ENCODE data around the gene DCC. TPM values are rescaled to one million over a fixed set of nuclear protein-coding genes. Genes with fewer than 3 reads are reported as not detected.

DCC gene
- total and polyA plus RNA-seq, 2 donors from 2014 or later: 3.9 TPM; not detected in 1

DNA sequence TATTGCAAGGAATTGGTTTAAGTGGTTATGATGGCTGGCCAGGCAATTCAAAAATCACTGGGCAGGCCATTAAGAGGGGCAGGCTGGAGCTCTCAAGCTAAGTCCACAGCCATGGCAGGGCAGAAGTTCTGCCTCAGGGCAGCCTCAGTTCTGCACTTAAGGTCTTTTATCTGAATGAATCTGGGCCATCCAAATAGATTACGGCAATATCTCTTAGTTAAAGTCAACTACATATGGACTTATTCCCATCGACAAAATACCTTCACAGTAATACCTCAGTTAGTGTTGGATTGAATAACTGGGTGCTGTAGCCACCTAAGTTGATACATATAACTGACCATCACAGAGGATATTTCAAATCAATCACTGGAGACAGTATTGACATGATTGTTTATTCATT lies 979.6 kb downstream of the DCC start:
- intact Hi-C loops (cut with DNase I): no loop called here
- DNase-seq: no peak
- Histone ChIP-seq H3K4me3 (ENCODE audit: low read length in 3 of 3) (no peak overlapping the region), H3K9me3 (ENCODE audit: control insufficient read depth in 2 of 3, insufficient read depth in 1 of 3, low read length in 3 of 3) (no peaks in the 10 kb centered on the region), H3K9ac (ENCODE audit: low read length in 3 of 3) (no peak overlapping the region), H3K27me3 (ENCODE audit: control insufficient read depth, insufficient read depth, low read length) (no peaks in the 10 kb centered on the region), H3K36me3 (ENCODE audit: control insufficient read depth in 2 of 3, insufficient read depth in 3 of 3, low read length in 3 of 3) (no peaks in the 10 kb centered on the region), H3K4me1 (ENCODE audit: control insufficient read depth in 2 of 3, insufficient read depth in 2 of 3, low read depth in 1 of 3, low read length in 3 of 3) (no peaks in the 10 kb centered on the region), H3K27ac (ENCODE audit: low read depth in 2 of 2, low read length in 2 of 2) (no peak overlapping the region)
- TF ChIP-seq, protein P1, sequence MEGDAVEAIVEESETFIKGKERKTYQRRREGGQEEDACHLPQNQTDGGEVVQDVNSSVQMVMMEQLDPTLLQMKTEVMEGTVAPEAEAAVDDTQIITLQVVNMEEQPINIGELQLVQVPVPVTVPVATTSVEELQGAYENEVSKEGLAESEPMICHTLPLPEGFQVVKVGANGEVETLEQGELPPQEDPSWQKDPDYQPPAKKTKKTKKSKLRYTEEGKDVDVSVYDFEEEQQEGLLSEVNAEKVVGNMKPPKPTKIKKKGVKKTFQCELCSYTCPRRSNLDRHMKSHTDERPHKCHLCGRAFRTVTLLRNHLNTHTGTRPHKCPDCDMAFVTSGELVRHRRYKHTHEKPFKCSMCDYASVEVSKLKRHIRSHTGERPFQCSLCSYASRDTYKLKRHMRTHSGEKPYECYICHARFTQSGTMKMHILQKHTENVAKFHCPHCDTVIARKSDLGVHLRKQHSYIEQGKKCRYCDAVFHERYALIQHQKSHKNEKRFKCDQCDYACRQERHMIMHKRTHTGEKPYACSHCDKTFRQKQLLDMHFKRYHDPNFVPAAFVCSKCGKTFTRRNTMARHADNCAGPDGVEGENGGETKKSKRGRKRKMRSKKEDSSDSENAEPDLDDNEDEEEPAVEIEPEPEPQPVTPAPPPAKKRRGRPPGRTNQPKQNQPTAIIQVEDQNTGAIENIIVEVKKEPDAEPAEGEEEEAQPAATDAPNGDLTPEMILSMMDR (IDR thresholded peaks at IDR 0.05; ENCODE audit: borderline replicate concordance, extremely low read depth, insufficient read depth): no peak
- FAIRE-seq: no peak

DNA sequence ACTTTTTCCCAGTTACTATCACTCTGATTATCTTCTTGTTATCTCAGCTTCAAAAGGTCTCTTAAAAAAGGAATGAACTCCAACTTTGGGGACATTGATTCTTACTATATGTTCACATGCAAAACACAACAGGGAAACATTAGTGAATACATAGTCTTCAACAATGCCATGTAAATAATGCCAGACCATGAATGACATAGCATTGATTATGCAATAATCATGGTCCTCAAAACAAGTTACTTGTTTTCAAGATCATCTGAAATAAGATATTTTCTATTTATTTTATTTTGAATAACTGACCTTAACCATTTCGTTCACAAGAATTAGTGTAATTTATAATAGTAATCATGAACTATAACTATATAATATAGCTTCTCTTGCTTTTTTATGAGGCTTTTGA lies 982.2 kb downstream of the DCC start:
- no peak overlapping the region for H3K9ac ChIP-seq (ENCODE audit: low read length in 3 of 3)
- H3K27me3 ChIP-seq (ENCODE audit: control insufficient read depth, insufficient read depth, low read length): no peaks in the 10 kb centered on the region
- FAIRE-seq: no peak
- no peak overlapping the region for H3K27ac ChIP-seq (ENCODE audit: low read depth in 2 of 2, low read length in 2 of 2)
- TF ChIP-seq, protein P1 (IDR thresholded peaks at IDR 0.05; ENCODE audit: borderline replicate concordance, extremely low read depth, insufficient read depth): no peak
- intact Hi-C loops (cut with DNase I): no loop called here
- H3K9me3 ChIP-seq (ENCODE audit: control insufficient read depth in 2 of 3, insufficient read depth in 1 of 3, low read length in 3 of 3): no peaks in the 10 kb centered on the region
- no peaks in the 10 kb centered on the region for H3K4me1 ChIP-seq (ENCODE audit: control insufficient read depth in 2 of 3, insufficient read depth in 2 of 3, low read depth in 1 of 3, low read length in 3 of 3)
- no peaks in the 10 kb centered on the region for H3K36me3 ChIP-seq (ENCODE audit: control insufficient read depth in 2 of 3, insufficient read depth in 3 of 3, low read length in 3 of 3)
- no peak overlapping the region for H3K4me3 ChIP-seq (ENCODE audit: low read length in 3 of 3)
- no peak for DNase-seq

DNA sequence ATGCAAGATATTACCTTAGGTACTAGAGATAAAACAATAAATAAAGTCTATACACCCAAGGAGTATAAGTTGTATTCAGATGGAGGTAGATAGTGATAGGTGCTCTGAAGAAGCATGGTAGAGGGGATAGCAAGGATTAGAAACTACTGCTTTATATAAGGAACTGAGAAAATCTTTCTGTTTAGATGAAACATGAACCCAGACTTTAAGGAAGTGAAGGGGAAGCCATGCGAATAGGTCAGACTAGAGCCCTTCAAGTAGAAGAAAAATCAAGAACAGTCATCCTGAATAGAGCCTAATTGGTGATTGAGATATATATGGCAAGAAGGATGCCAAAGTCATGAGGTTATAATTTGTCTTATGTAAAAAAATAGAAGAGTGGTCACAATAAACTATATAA lies 984.4 kb downstream of the DCC start:
- TF ChIP-seq, protein P1 (IDR thresholded peaks at IDR 0.05; ENCODE audit: borderline replicate concordance, extremely low read depth, insufficient read depth): no peak
- no peak for DNase-seq
- no peaks in the 10 kb centered on the region for H3K27me3 ChIP-seq (ENCODE audit: control insufficient read depth, insufficient read depth, low read length)
- no peak overlapping the region for H3K9ac ChIP-seq (ENCODE audit: low read length in 3 of 3)
- H3K4me1 ChIP-seq (ENCODE audit: control insufficient read depth in 2 of 3, insufficient read depth in 2 of 3, low read depth in 1 of 3, low read length in 3 of 3): no peaks in the 10 kb centered on the region
- no peak overlapping the region for H3K4me3 ChIP-seq (ENCODE audit: low read length in 3 of 3)
- intact Hi-C loops (cut with DNase I): no loop called here
- H3K27ac ChIP-seq (ENCODE audit: low read depth in 2 of 2, low read length in 2 of 2): no peak overlapping the region
- no peaks in the 10 kb centered on the region for H3K9me3 ChIP-seq (ENCODE audit: control insufficient read depth in 2 of 3, insufficient read depth in 1 of 3, low read length in 3 of 3)
- no peak for FAIRE-seq
- H3K36me3 ChIP-seq (ENCODE audit: control insufficient read depth in 2 of 3, insufficient read depth in 3 of 3, low read length in 3 of 3): no peaks in the 10 kb centered on the region

Measured in kidney (tissue), 14 donors.